ENCODE measurements around the gene FBXL14.

- TF ChIP-seq TCF12 (IDR thresholded peaks at IDR 0.05; ENCODE audit: low read depth) (no peak), EGR1 (IDR thresholded peaks at IDR 0.05) (no peak), EP300 (IDR thresholded peaks at IDR 0.05; ENCODE audit: borderline replicate concordance) (no peak), NFIC (IDR thresholded peaks at IDR 0.05) (no peak), FOXM1 (IDR thresholded peaks at IDR 0.05; ENCODE audit: borderline replicate concordance, low read depth) (no peak), REST (IDR thresholded peaks at IDR 0.05; ENCODE audit: low read depth) (no peak), MAX (IDR thresholded peaks at IDR 0.05) (no peak), TEAD4 (IDR thresholded peaks at IDR 0.05) (no peak), CEBPB (IDR thresholded peaks at IDR 0.05) (no peak), TAF1 (IDR thresholded peaks at IDR 0.05; ENCODE audit: low read depth) (no peak), RAD21 (IDR thresholded peaks at IDR 0.05; ENCODE audit: low read depth) (no peak), CREB1 (IDR thresholded peaks at IDR 0.05; ENCODE audit: low read depth) (no peak), ZBTB7A (IDR thresholded peaks at IDR 0.05; ENCODE audit: low read depth) (no peak)
Observed at GRCh38 chr12:1580526-1580925, 13.9 kb downstream of the FBXL14 start.
